Hepatocyte (in vitro differentiated cells): ENCODE measurements around the gene PITX2. TPM values are rescaled to one million over a fixed set of nuclear protein-coding genes. Genes with fewer than 3 reads are reported as not detected.

Source experiments
- DNase-seq: peaks from one replicate; pipeline ENCODE4 v3.0.0-alpha.2; 2016; ENCODE audit warnings: low spot score
- H2AFZ ChIP-seq: fragments of 200-600 bp; sonication (generic); 2 replicates; pipeline ENCODE4 v1.6.0; 2016; ENCODE audit warnings: antibody characterized with exemption, mild to moderate bottlenecking
- H3K27ac ChIP-seq: fragments of 200-600 bp; sonication (generic); 2 replicates; pipeline ENCODE4 v1.5.1; 2016; ENCODE audit warnings: mild to moderate bottlenecking
- H3K27me3 ChIP-seq: fragments of 200-600 bp; sonication (generic); 2 replicates; pipeline ENCODE4 v1.6.1; 2016
- H3K36me3 ChIP-seq: fragments of 200-600 bp; sonication (generic); replicated peaks from 2 replicates; pipeline ENCODE4 v1.5.1; 2016; ENCODE audit warnings: low read depth; ENCODE audit not compliant: insufficient read depth
- H3K4me1 ChIP-seq: fragments of 200-600 bp; sonication (generic); 2 replicates; pipeline ENCODE4 v1.5.1; 2016; ENCODE audit warnings: mild to moderate bottlenecking, moderate library complexity; ENCODE audit not compliant: insufficient read depth
- H3K4me2 ChIP-seq: fragments of 200-600 bp; sonication (generic); 2 replicates; pipeline ENCODE4 v1.6.0; 2016
- H3K4me3 ChIP-seq: fragments of 200-600 bp; sonication (generic); 2 replicates; pipeline ENCODE4 v1.5.1; 2016; ENCODE audit warnings: mild to moderate bottlenecking
- H3K79me2 ChIP-seq: fragments of 200-600 bp; sonication (generic); 2 replicates; pipeline ENCODE4 v1.6.0; 2017; ENCODE audit warnings: mild to moderate bottlenecking
- H3K9me2 ChIP-seq: fragments of 200-600 bp; sonication (generic); replicated peaks from 2 replicates; pipeline ENCODE4 v1.6.0; 2017; ENCODE audit warnings: mild to moderate bottlenecking; ENCODE audit not compliant: insufficient read depth
- H3K9me3 ChIP-seq: fragments of 200-600 bp; sonication (generic); 2 replicates; pipeline ENCODE4 v1.5.1; 2016; ENCODE audit warnings: low read depth, mild to moderate bottlenecking
- H4K20me1 ChIP-seq: fragments of 200-600 bp; sonication (generic); 2 replicates; pipeline ENCODE4 v1.6.0; 2016; ENCODE audit warnings: mild to moderate bottlenecking; ENCODE audit not compliant: insufficient read depth, poor library complexity, severe bottlenecking
- CTCF ChIP-seq: fragments of 200-600 bp; sonication (generic); IDR thresholded peaks from 2 replicates; pipeline ENCODE4 v1.5.1; 2016; ENCODE audit warnings: antibody characterized with exemption, mild to moderate bottlenecking; ENCODE audit not compliant: poor library complexity
- EZH2 ChIP-seq: fragments of 200-600 bp; sonication (generic); IDR thresholded peaks from 2 replicates; pipeline ENCODE4 v1.6.1; 2016; ENCODE audit warnings: antibody characterized with exemption, mild to moderate bottlenecking, borderline replicate concordance
- EZH2phosphoT487 ChIP-seq: fragments of 200-600 bp; sonication (generic); IDR thresholded peaks from one replicate; pipeline ENCODE4 v1.6.1; 2018; ENCODE audit warnings: antibody characterized with exemption, mild to moderate bottlenecking, low read depth, moderate library complexity; ENCODE audit not compliant: unreplicated experiment, severe bottlenecking
- WGBS: methylation state at CpG from one replicate; pipeline ENCODE4 v1.1.6; 2016; ENCODE audit warnings: low lambda C conversion rate; ENCODE audit errors: missing lambda C conversion rate; 5-methylcytosine and 5-hydroxymethylcytosine counted together
- polyA plus RNA-seq: library from polyadenylated mRNA; unstranded; fragments of >200 nt; fragmentation: Nextera tagmentation; extraction: Ambion mirVana; gene quantifications from 2 replicates; pipeline ENCODE4 v1.2.1, GENCODE V29; 2016
- total RNA-seq: library from RNA; depleted of rRNA; stranded (reverse); fragments of >200 nt; gene quantifications from 2 replicates; pipeline ENCODE4 v1.2.3, GENCODE V29; 2014

Gene PITX2
- total and polyA plus RNA-seq, 2 experiments from 2014 or later, result 80.5 to 147 TPM

GRCh38 chr4:110663738-110664444 lies 41.0 kb upstream of the PITX2 start:
- H3K27me3 ChIP-seq, result no peaks in the 10 kb centered on the region
- H3K4me1 ChIP-seq, result peaks cover 6% of the 10 kb centered on the region
- no peaks in the 10 kb centered on the region for H4K20me1 ChIP-seq
- TF ChIP-seq CTCF (no peak), EZH2 (no peak), EZH2phosphoT487 (no peak)
- no peaks in the 10 kb centered on the region for H3K36me3 ChIP-seq
- H3K4me2 ChIP-seq, result no peak overlapping the region
- H3K79me2 ChIP-seq, result no peaks in the 10 kb centered on the region
- no peak for DNase-seq
- H3K27ac ChIP-seq, result no peak overlapping the region
- 27% methylated on average over 2 of the region's 2 CpGs for WGBS
- H3K4me3 ChIP-seq, result no peak overlapping the region
- no peaks in the 10 kb centered on the region for H3K9me2 ChIP-seq
- H3K9me3 ChIP-seq, result no peaks in the 10 kb centered on the region
- H2AFZ ChIP-seq, result no peak overlapping the region

- no peak for TF ChIP-seq EZH2phosphoT487
- no peak for TF ChIP-seq EZH2
- TF ChIP-seq CTCF, result no peak
- H3K4me2 ChIP-seq, result no peak overlapping the region
- peaks cover 6% of the 10 kb centered on the region for H3K4me1 ChIP-seq
- H4K20me1 ChIP-seq, result no peaks in the 10 kb centered on the region
- H3K4me3 ChIP-seq, result no peak overlapping the region
- WGBS, result 84% methylated on average over 1 of the region's 1 CpG
- no peaks in the 10 kb centered on the region for H3K9me2 ChIP-seq
- H3K36me3 ChIP-seq, result no peaks in the 10 kb centered on the region
- H3K79me2 ChIP-seq, result no peaks in the 10 kb centered on the region
- no peaks in the 10 kb centered on the region for H3K27me3 ChIP-seq
- H3K9me3 ChIP-seq, result no peaks in the 10 kb centered on the region
- no peak overlapping the region for H2AFZ ChIP-seq
- H3K27ac ChIP-seq, result no peak overlapping the region
- no peak for DNase-seq
Observed at GRCh38 chr4:110663206-110663605, 40.3 kb upstream of the PITX2 start.

- TF ChIP-seq CTCF (no peak), EZH2 (no peak), EZH2phosphoT487 (no peak)
- H2AFZ ChIP-seq, result no peak overlapping the region
- H3K9me2 ChIP-seq, result no peaks in the 10 kb centered on the region
- WGBS, result 75% methylated on average over 2 of the region's 2 CpGs
- H3K79me2 ChIP-seq, result no peaks in the 10 kb centered on the region
- H3K36me3 ChIP-seq, result no peaks in the 10 kb centered on the region
- no peaks in the 10 kb centered on the region for H3K4me1 ChIP-seq
- H3K9me3 ChIP-seq, result no peaks in the 10 kb centered on the region
- H3K4me3 ChIP-seq, result no peak overlapping the region
- DNase-seq, result no peak
- H3K4me2 ChIP-seq, result no peak overlapping the region
- H4K20me1 ChIP-seq, result no peaks in the 10 kb centered on the region
- H3K27me3 ChIP-seq, result no peaks in the 10 kb centered on the region
- H3K27ac ChIP-seq, result no peak overlapping the region
Observed at GRCh38 chr4:110660755-110661154, 37.9 kb upstream of the PITX2 start.
